CD4-positive, alpha-beta T cell treated with Interleukin-15 for 4 hours (primary cell): ENCODE results near the gene UBE2F.
"Not testable (repeated sequence)": the region's sequence is repeated elsewhere in the genome, so short reads cannot be mapped to it uniquely, and the experiment has no call there.

Experiments used
- DNase-seq: peaks from one replicate; pipeline ENCODE4 v3.0.0-alpha.2; 2020; ENCODE audit warnings: low spot score

Gene UBE2F

GRCh38 chr2:238053191-238053776 lies 86.5 kb downstream of the UBE2F start:
- DNase-seq: no peak

- no peak for DNase-seq
These were observed 89.0 kb downstream of the UBE2F start for GRCh38 chr2:238055841-238056240.

- DNase-seq: not testable (repeated sequence)
These were observed 91.1 kb downstream of the UBE2F start for GRCh38 chr2:238057696-238058575.

- no peak for DNase-seq
These were observed 92.7 kb downstream of the UBE2F start for GRCh38 chr2:238059505-238059904.

GRCh38 chr2:238060096-238060541 lies 93.3 kb downstream of the UBE2F start:
- no peak for DNase-seq

GRCh38 chr2:238060542-238061314 lies 93.9 kb downstream of the UBE2F start, which contains the start of gene SCLY:
Gene SCLY, plus strand, starts transcription at chr2:238061001. Its CDS starts 54 bp downstream, at chr2:238061055.
- peak; percentile 96 for DNase-seq

GRCh38 chr2:238061315-238062202 lies 94.7 kb downstream of the UBE2F start:
- no peak for DNase-seq

- no peak for DNase-seq
These were observed 96.8 kb downstream of the UBE2F start for GRCh38 chr2:238063414-238064189.

GRCh38 chr2:238064376-238064775 lies 97.6 kb downstream of the UBE2F start:
- no peak for DNase-seq

GRCh38 chr2:238065071-238065846 lies 98.4 kb downstream of the UBE2F start:
- no peak for DNase-seq

- no peak for DNase-seq
These were observed 99.4 kb downstream of the UBE2F start for GRCh38 chr2:238066218-238066617.

GRCh38 chr2:238066718-238067117 lies 99.9 kb downstream of the UBE2F start:
- not testable (repeated sequence) for DNase-seq

GRCh38 chr2:238067939-238068338 lies 101.1 kb downstream of the UBE2F start:
- DNase-seq: no peak

- peak; percentile 19 for DNase-seq
These were observed 102.4 kb downstream of the UBE2F start for GRCh38 chr2:238069021-238069709.

- no peak for DNase-seq
These were observed 103.1 kb downstream of the UBE2F start for GRCh38 chr2:238069877-238070276.

GRCh38 chr2:238075397-238075796 lies 108.6 kb downstream of the UBE2F start:
- DNase-seq: no peak

- no peak for DNase-seq
These were observed 110.5 kb downstream of the UBE2F start for GRCh38 chr2:238077292-238077691.

GRCh38 chr2:238079874-238080327 lies 113.1 kb downstream of the UBE2F start:
- no peak for DNase-seq

GRCh38 chr2:238080518-238080917 lies 113.7 kb downstream of the UBE2F start:
- no peak for DNase-seq
